HG03342 (cell line): ENCODE measurements around the gene TMEM61.

Experiments
- ATAC-seq: cut with Tn5 transposase; IDR thresholded peaks from one replicate; pipeline ENCODE4 v1.9.1; 2021; ENCODE audit warnings: mild to moderate bottlenecking, moderate library complexity; ENCODE audit not compliant: unreplicated experiment

Gene TMEM61

DNA sequence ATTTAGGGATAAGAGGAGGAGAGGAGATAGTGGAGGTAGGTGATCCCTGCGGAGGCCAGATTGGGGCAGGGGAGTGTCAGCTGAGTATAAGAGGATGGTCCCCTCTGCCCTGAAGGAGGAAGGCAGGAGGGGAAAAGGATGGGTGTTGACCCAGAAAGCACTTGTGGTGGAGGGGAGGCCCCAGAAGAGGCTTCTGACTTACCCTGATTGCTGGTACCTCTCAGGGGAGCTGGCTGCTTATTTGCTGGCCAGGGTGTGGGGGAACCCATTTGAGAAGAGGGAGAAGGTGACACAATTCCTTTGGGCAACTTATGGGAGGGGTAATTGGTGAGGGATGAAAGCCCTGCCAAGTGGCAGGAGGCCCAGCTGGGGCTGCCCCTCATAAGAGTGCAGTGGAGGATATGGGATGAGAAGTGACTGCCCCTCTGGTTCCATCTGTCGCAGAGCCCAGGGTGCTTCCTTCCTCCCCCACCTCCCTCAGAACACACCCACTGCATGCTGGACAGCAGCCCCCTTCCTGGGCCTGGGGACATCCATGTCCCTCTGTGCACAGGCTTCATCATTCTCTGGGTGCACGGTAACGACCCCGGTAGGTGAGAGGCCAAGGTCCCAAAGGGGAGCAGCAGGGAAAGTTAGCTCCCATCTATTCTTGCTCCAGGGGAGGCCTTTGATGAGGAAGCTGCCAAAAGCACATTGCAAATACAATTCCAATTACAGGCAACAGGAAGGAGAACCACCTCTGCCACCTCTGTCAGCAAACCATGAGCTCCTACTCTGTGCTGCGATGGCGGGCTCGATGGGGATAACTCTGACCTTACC lies 57.5 kb downstream of the TMEM61 start:
- no peak for ATAC-seq

GRCh38 chr1:55038552-55038838 lies 58.1 kb downstream of the TMEM61 start:
- no peak for ATAC-seq

- no peak for ATAC-seq
Measured at GRCh38 chr1:55038974-55039341, 58.5 kb downstream of the TMEM61 start.

DNA sequence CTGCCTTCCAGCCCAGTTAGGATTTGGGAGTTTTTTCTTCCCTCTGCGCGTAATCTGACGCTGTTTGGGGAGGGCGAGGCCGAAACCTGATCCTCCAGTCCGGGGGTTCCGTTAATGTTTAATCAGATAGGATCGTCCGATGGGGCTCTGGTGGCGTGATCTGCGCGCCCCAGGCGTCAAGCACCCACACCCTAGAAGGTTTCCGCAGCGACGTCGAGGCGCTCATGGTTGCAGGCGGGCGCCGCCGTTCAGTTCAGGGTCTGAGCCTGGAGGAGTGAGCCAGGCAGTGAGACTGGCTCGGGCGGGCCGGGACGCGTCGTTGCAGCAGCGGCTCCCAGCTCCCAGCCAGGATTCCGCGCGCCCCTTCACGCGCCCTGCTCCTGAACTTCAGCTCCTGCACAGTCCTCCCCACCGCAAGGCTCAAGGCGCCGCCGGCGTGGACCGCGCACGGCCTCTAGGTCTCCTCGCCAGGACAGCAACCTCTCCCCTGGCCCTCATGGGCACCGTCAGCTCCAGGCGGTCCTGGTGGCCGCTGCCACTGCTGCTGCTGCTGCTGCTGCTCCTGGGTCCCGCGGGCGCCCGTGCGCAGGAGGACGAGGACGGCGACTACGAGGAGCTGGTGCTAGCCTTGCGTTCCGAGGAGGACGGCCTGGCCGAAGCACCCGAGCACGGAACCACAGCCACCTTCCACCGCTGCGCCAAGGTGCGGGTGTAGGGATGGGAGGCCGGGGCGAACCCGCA lies 59.1 kb downstream of the TMEM61 start, which contains the start of gene PCSK9:
PCSK9 (plus strand) TSS at position 207 of the 741 bp plus-strand sequence; CDS start at position 497, 290 bp downstream.
- ATAC-seq = no peak

DNA sequence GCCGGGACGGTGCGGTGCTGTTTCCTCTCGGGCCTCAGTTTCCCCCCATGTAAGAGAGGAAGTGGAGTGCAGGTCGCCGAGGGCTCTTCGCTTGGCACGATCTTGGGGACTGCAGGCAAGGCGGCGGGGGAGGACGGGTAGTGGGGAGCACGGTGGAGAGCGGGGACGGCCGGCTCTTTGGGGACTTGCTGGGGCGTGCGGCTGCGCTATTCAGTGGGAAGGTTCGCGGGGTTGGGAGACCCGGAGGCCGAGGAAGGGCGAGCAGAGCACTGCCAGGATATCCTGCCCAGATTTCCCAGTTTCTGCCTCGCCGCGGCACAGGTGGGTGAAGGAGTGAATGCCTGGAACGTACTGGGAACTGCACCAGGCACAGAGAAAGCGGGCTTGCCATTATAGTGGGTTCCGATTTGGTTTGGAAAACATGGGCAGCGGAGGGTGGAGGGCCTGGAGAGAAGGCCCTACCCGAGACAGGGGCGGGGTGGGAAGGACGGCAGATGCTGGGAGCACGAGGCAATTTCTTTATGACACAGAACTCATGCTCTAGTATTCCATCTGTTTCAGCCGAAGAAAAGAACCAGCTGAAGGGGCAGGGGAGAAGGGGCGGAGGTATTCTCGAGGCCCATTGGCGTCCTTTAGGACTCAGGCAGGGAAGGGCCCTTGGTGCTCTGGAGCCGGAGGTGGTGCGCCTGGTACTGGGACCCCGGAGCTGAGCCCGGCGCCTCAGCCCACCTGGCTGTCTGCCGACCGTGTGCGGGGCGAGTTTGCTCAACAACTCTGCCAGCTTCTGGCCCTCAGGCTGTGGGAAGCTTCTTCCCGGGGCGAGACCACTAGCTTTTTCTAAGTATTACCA lies 59.9 kb downstream of the TMEM61 start:
- ATAC-seq = no peak

DNA sequence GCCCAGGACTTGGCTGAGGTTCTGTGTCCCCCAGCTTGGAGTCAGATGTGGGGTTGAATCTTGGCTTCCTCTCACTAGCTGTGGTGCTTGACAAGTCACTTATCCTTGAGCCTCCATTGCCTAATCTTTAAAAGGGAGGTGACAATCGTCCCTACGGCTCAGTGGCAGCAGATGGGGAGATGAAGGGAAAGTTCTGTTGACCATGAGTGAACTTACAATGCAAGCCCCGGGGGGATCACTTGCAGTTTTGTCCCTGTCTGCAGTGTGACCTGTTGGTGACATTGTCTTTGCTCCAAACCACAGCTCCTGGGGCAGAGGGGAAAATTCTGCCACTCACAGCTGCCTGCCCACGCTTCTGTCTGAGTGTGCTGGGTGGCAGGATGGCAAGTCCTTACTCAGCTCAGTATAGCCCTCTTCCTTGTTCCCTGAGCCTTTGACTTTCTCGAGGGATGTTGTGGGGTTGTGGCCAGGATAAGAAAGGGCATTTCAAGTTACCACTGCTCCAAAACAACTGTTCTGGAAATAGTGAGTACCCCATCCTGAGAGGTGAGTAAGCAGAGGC lies 60.6 kb downstream of the TMEM61 start:
- no peak for ATAC-seq

- ATAC-seq = no peak
Measured at GRCh38 chr1:55041613-55042012, 61.2 kb downstream of the TMEM61 start.
